Endothelial cell of umbilical vein (primary cell): ENCODE results near the gene LCN6. TPM values are rescaled to one million over a fixed set of nuclear protein-coding genes. Genes with fewer than 3 reads are reported as not detected.

Experiments used
- BruUV-seq: library from RNA; stranded (reverse); fragments of 400-500 nt; replicated peaks from 2 replicates; lab custom pipeline; 2021; lab: Mats Ljungman, UMichigan
- CTCF ChIA-PET: fragments of 300-600, 350-600 bp; sonication (Branson Sonifier 250); formaldehyde crosslinking; loops from one replicate; lab custom pipeline; 2021; ENCODE audit warnings: antibody characterized with exemption, inconsistent platforms; lab: Charles Lee
- POLR2A ChIA-PET: fragments of 300-600, 350-600 bp; sonication (Branson Sonifier 250); formaldehyde crosslinking; loops from one replicate; lab custom pipeline; 2021; ENCODE audit warnings: antibody characterized with exemption, inconsistent platforms; lab: Charles Lee
- DNase-seq: peaks from one replicate; pipeline ENCODE4 v3.0.0-alpha.2; 2011; ENCODE audit warnings: low read depth, low spot score
- FAIRE-seq: peaks from 2 replicates; lab custom pipeline; 2011; peaks lifted over from hg19 to GRCh38; lab: Jason Lieb, UNC
- H2AFZ ChIP-seq: 2 replicates; pipeline ENCODE4 v1.6.0; 2012; ENCODE audit warnings: low read depth, low read length, control low read depth, inconsistent platforms
- H3K27ac ChIP-seq: 2 replicates; pipeline ENCODE4 v1.5.1; 2011; ENCODE audit warnings: low read depth, mild to moderate bottlenecking, control low read depth, low read length, moderate library complexity; ENCODE audit not compliant: insufficient read depth
- H3K27me3 ChIP-seq, 2 experiments: 2 replicates each; pipeline versions ENCODE4 v1.6.0 to v1.6.1; 2011; ENCODE audit warnings: low read length in 2 of 2, mixed read lengths in 1 of 2; ENCODE audit not compliant: control insufficient read depth in 2 of 2, insufficient read depth in 2 of 2
- H3K36me3 ChIP-seq, 2 experiments: 2 replicates in 1 of 2; 3 replicates in 1 of 2; pipeline ENCODE4 v1.5.1; 2011; ENCODE audit warnings: low read length in 2 of 2, mild to moderate bottlenecking in 1 of 2, moderate library complexity in 1 of 2; ENCODE audit not compliant: control insufficient read depth in 2 of 2, insufficient read depth in 2 of 2; ENCODE audit errors: extremely low read depth in 1 of 2
- H3K4me1 ChIP-seq: 3 replicates; pipeline ENCODE4 v1.5.1; 2011; ENCODE audit warnings: mild to moderate bottlenecking, low read length; ENCODE audit not compliant: control insufficient read depth, insufficient read depth; ENCODE audit errors: extremely low read depth
- H3K4me2 ChIP-seq: 2 replicates; pipeline ENCODE4 v1.6.1; 2011; ENCODE audit warnings: low read length, control low read depth, mixed read lengths; ENCODE audit not compliant: insufficient read depth
- H3K4me3 ChIP-seq, 3 experiments: fragments of 200-600 bp in 1 of 3; sonication (generic), shearing (Covaris generic) in 1 of 3; replicated peaks in 1 of 3; 2 replicates each; pipeline ENCODE4 v1.5.1; 2011 to 2016; ENCODE audit warnings: control low read depth in 3 of 3, low read length in 3 of 3, mild to moderate bottlenecking in 2 of 3, inconsistent platforms in 1 of 3, low read depth in 1 of 3, moderate library complexity in 1 of 3; ENCODE audit not compliant: insufficient read depth in 1 of 3
- H3K79me2 ChIP-seq: 2 replicates; pipeline ENCODE4 v1.6.0; 2012; ENCODE audit warnings: low read length, inconsistent platforms; ENCODE audit not compliant: control insufficient read depth, insufficient read depth
- H3K9ac ChIP-seq: replicated peaks from 2 replicates; pipeline ENCODE3; 2011; ENCODE audit warnings: low read length, control low read depth; ENCODE audit not compliant: insufficient read depth; ENCODE audit errors: extremely low read depth
- H3K9me1 ChIP-seq: replicated peaks from 3 replicates; pipeline ENCODE4 v1.6.0; 2011; ENCODE audit warnings: mild to moderate bottlenecking, low read length; ENCODE audit not compliant: control insufficient read depth, insufficient read depth; ENCODE audit errors: extremely low read depth
- H3K9me3 ChIP-seq: replicated peaks from 2 replicates; pipeline ENCODE4 v1.5.1; 2012; ENCODE audit warnings: low read length, inconsistent platforms; ENCODE audit not compliant: control insufficient read depth, insufficient read depth
- H4K20me1 ChIP-seq: replicated peaks from 2 replicates; pipeline ENCODE3; 2011; ENCODE audit warnings: mild to moderate bottlenecking, low read length; ENCODE audit not compliant: control insufficient read depth, insufficient read depth; ENCODE audit errors: extremely low read depth
- POLR2A ChIP-seq: IDR thresholded peaks from 2 replicates; pipeline ENCODE4 v1.6.1; 2012; ENCODE audit warnings: low read depth, mild to moderate bottlenecking, control low read depth, low read length
- POLR2AphosphoS5 ChIP-seq: IDR thresholded peaks from 2 replicates; pipeline ENCODE4 v1.6.1; 2012; ENCODE audit warnings: low read depth, mild to moderate bottlenecking, control low read depth, low read length, moderate library complexity; ENCODE audit not compliant: insufficient read depth
- dilution Hi-C: fragments of 300-500 bp; cut with MboI; formaldehyde crosslinking; loops from one replicate; pipeline ENCODE4 v1.15.0; 2019; ENCODE audit warnings: low sequenced_read_pairs; ENCODE audit not compliant: extremely low pct_ligation_motif_present
- intact Hi-C: fragments of 100-400 bp; cut with micrococcal nuclease; formaldehyde crosslinking; loops from one replicate; pipeline ENCODE4 v1.10.0; 2022
- polyA plus RNA-seq, 4 experiments: library from polyadenylated mRNA; depleted of rRNA in 3 of 4; stranded (reverse) in 3 of 4; unstranded in 1 of 4; fragments of >200 nt; gene quantifications; 2 replicates each; pipeline versions ENCODE4 v1.2.1 to v1.2.3, GENCODE V29; 2011 to 2012; ENCODE audit warnings: missing spikeins in 1 of 4
- total RNA-seq: library from RNA; stranded (reverse); gene quantifications from 2 replicates; pipeline ENCODE4 v1.2.3, GENCODE V29; 2021
- TF ChIP-seq, protein P1 (sequence below), 2 donors: IDR thresholded peaks; 1 replicate in 1 of 2; 2 replicates in 1 of 2; pipeline ENCODE4 v1.5.1; 2011; ENCODE audit warnings: low read length in 2 of 2, mild to moderate bottlenecking in 2 of 2, moderate library complexity in 2 of 2, control low read depth in 1 of 2, inconsistent platforms in 1 of 2, low read depth in 1 of 2; ENCODE audit not compliant: insufficient read depth in 1 of 2; ENCODE audit errors: extremely low read depth in 1 of 2

Gene LCN6
- total and polyA plus RNA-seq, 2 donors (not counting 3 experiments of a cell fraction or from before 2014, with no cell fraction given) = 0.17 TPM; not detected in 1

DNA sequence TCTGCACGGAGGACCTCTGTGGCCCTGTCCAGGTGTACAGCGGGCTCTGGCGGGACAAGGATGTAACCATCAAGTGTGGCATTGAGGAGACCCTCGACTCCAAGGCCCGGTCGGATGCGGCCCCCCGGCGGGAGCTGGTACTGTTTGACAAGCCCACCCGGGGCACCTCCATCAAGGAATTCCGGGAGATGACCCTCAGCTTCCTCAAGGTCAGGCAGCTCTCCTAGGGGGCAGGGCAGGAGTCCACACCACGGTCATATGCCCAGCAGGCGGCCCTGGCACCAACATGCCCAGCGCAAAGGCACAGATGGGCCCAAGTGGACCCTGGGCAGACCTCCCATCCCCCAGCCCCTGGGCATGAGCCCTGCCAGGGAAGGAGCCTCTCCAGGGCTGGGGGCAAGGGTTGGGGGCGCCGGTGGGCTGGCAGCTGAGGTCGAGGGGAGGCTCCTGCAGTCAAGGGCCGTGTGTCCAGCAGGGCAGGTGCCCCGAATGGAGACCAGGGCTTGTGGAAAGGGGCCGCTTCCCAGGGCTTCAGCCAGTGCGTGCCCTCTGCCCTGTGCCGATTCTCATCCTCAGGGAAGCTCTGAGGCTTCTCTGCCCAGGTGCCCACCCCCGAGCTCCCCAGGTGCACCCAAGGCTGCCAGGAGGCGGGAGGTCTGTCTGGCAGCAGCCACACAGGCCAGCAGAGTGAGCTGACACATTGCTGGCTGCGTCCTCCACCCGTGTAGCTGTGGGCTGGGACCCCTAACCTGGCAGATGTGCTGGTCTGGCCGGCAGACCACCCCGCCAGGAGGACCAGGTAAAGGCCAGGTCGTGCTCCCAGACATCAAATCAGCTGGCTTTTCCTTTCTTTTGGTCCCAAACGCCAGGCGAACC lies 26.0 kb downstream of the LCN6 start:
- Histone ChIP-seq H3K27ac (peak overlapping the region; percentile 3), H3K9ac (no peak overlapping the region), H4K20me1 (no peaks in the 10 kb centered on the region), H3K4me3 (no peak overlapping the region), H3K79me2 (peaks cover 75% of the 10 kb centered on the region), H3K9me3 (no peaks in the 10 kb centered on the region), H3K4me2 (no peak overlapping the region), H2AFZ (no peak overlapping the region), H3K9me1 (no peaks in the 10 kb centered on the region), H3K4me1 (peaks cover 65% of the 10 kb centered on the region), H3K27me3 (no peaks in the 10 kb centered on the region), H3K36me3 (peaks cover 12 to 41% of the 10 kb centered on the region in 2 experiments)
- BruUV-seq = no TSS peak
- dilution Hi-C loops (no loop called here), intact Hi-C loops (no loop called here)
- ChIA-PET POLR2A (interaction anchor here (1.0 to 1.6 kb wide), 2 partner anchors 9 to 48 kb away, joined by 3 to 9 read pairs; no protein-coding TSS in a partner anchor), CTCF (interaction anchor here (1.1 kb wide), 1 partner anchor 9 kb away, joined by 3 read pairs; no protein-coding TSS in a partner anchor)
- peak; percentile 35 for TF ChIP-seq POLR2A
- TF ChIP-seq POLR2AphosphoS5 = peak; percentile 53
- TF ChIP-seq, protein P1, sequence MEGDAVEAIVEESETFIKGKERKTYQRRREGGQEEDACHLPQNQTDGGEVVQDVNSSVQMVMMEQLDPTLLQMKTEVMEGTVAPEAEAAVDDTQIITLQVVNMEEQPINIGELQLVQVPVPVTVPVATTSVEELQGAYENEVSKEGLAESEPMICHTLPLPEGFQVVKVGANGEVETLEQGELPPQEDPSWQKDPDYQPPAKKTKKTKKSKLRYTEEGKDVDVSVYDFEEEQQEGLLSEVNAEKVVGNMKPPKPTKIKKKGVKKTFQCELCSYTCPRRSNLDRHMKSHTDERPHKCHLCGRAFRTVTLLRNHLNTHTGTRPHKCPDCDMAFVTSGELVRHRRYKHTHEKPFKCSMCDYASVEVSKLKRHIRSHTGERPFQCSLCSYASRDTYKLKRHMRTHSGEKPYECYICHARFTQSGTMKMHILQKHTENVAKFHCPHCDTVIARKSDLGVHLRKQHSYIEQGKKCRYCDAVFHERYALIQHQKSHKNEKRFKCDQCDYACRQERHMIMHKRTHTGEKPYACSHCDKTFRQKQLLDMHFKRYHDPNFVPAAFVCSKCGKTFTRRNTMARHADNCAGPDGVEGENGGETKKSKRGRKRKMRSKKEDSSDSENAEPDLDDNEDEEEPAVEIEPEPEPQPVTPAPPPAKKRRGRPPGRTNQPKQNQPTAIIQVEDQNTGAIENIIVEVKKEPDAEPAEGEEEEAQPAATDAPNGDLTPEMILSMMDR (IDR thresholded peaks at IDR 0.05; ENCODE audit: extremely low read depth in 1 of 2, insufficient read depth in 1 of 2, low read depth in 1 of 2, low read length in 2 of 2) = no peak
- no peak for FAIRE-seq
- peak; percentile 16 for DNase-seq
